Renal pelvis (tissue), 12 donors: ENCODE results near the gene TAB2. TPM values are rescaled to one million over a fixed set of nuclear protein-coding genes. Genes with fewer than 3 reads are reported as not detected.

Source experiments
- DNase-seq: peaks from one replicate; pipeline ENCODE4 v3.0.0-alpha.2; 2013
- long read RNA-seq, 16 experiments: transcript quantifications; one replicate each; lab custom pipeline, GENCODE V29; 2026
- polyA plus RNA-seq, 3 donors: library from polyadenylated mRNA; unstranded; fragments of 120-200 nt; gene quantifications; one replicate each; pipeline ENCODE4 v1.2.1, GENCODE V29; 2013; ENCODE audit not compliant: insufficient read length in 3 of 3

TAB2 gene
- 10 to 100 TPM; 81.5 to 86.3 (median 84.1) TPM for polyA plus RNA-seq
- long read RNA-seq, donor 1, full-length matches to known transcripts: 4 of 29 reads
- long read RNA-seq, donor 1, partial matches to known transcripts: 25 of 29 reads
- long read RNA-seq, donor 1, other reads (novel, unspliced or antisense): 0 of 29 reads
- long read RNA-seq, donor 2, full-length matches to known transcripts: 6 of 64 reads
- long read RNA-seq, donor 2, partial matches to known transcripts: 58 of 64 reads
- long read RNA-seq, donor 2, other reads (novel, unspliced or antisense): 0 of 64 reads
- long read RNA-seq, donor 3, full-length matches to known transcripts: 1 of 45 reads
- long read RNA-seq, donor 3, partial matches to known transcripts: 44 of 45 reads
- long read RNA-seq, donor 3, other reads (novel, unspliced or antisense): 0 of 45 reads
- long read RNA-seq, donor 4, full-length matches to known transcripts: 2 of 28 reads
- long read RNA-seq, donor 4, partial matches to known transcripts: 20 of 28 reads
- long read RNA-seq, donor 4, other reads (novel, unspliced or antisense): 6 of 28 reads
- long read RNA-seq, donor 5, full-length matches to known transcripts: 1 of 26 reads
- long read RNA-seq, donor 5, partial matches to known transcripts: 25 of 26 reads
- long read RNA-seq, donor 5, other reads (novel, unspliced or antisense): 0 of 26 reads
- long read RNA-seq, donor 6, full-length matches to known transcripts: 7 of 81 reads
- long read RNA-seq, donor 6, partial matches to known transcripts: 63 of 81 reads
- long read RNA-seq, donor 6, other reads (novel, unspliced or antisense): 11 of 81 reads
- long read RNA-seq, donor 7, full-length matches to known transcripts: 1 of 59 reads
- long read RNA-seq, donor 7, partial matches to known transcripts: 58 of 59 reads
- long read RNA-seq, donor 7, other reads (novel, unspliced or antisense): 0 of 59 reads
- long read RNA-seq, donor 8, full-length matches to known transcripts: 3 of 18 reads
- long read RNA-seq, donor 8, partial matches to known transcripts: 15 of 18 reads
- long read RNA-seq, donor 8, other reads (novel, unspliced or antisense): 0 of 18 reads
- long read RNA-seq, donor 9, full-length matches to known transcripts: 8 of 70 reads
- long read RNA-seq, donor 9, partial matches to known transcripts: 62 of 70 reads
- long read RNA-seq, donor 9, other reads (novel, unspliced or antisense): 0 of 70 reads
- long read RNA-seq, donor 10, full-length matches to known transcripts: 2 of 67 reads
- long read RNA-seq, donor 10, partial matches to known transcripts: 60 of 67 reads
- long read RNA-seq, donor 10, other reads (novel, unspliced or antisense): 5 of 67 reads
- long read RNA-seq, donor 11, full-length matches to known transcripts: 1 of 40 reads
- long read RNA-seq, donor 11, partial matches to known transcripts: 33 of 40 reads
- long read RNA-seq, donor 11, other reads (novel, unspliced or antisense): 6 of 40 reads
- long read RNA-seq, donor 12, full-length matches to known transcripts: 3 of 33 reads
- long read RNA-seq, donor 12, partial matches to known transcripts: 23 of 33 reads
- long read RNA-seq, donor 12, other reads (novel, unspliced or antisense): 7 of 33 reads
- long read RNA-seq, donor 13, full-length matches to known transcripts: 3 of 56 reads
- long read RNA-seq, donor 13, partial matches to known transcripts: 53 of 56 reads
- long read RNA-seq, donor 13, other reads (novel, unspliced or antisense): 0 of 56 reads
- long read RNA-seq, donor 14, full-length matches to known transcripts: 6 of 129 reads
- long read RNA-seq, donor 14, partial matches to known transcripts: 111 of 129 reads
- long read RNA-seq, donor 14, other reads (novel, unspliced or antisense): 12 of 129 reads
- long read RNA-seq, donor 15, full-length matches to known transcripts: 5 of 52 reads
- long read RNA-seq, donor 15, partial matches to known transcripts: 47 of 52 reads
- long read RNA-seq, donor 15, other reads (novel, unspliced or antisense): 0 of 52 reads
- long read RNA-seq, donor 16, full-length matches to known transcripts: 2 of 97 reads
- long read RNA-seq, donor 16, partial matches to known transcripts: 87 of 97 reads
- long read RNA-seq, donor 16, other reads (novel, unspliced or antisense): 8 of 97 reads

- DNase-seq: peak; percentile 42
Observed at GRCh38 chr6:149317644-149318571, at the start of gene TAB2. Gene TAB2 (plus strand): TSS chr6:149317712. CDS start chr6:149369998, 52,286 bp downstream.

- DNase-seq: no peak
Observed at GRCh38 chr6:149268146-149268545, 49.4 kb upstream of the TAB2 start.

GRCh38 chr6:149268768-149269167 is 48.7 kb upstream of the TAB2 start:
- DNase-seq: no peak

GRCh38 chr6:149270616-149271015 is 46.9 kb upstream of the TAB2 start:
- no peak for DNase-seq

GRCh38 chr6:149271348-149272340 is 45.9 kb upstream of the TAB2 start:
- DNase-seq: no peak

GRCh38 chr6:149273318-149273717 is 44.2 kb upstream of the TAB2 start:
- DNase-seq: no peak

- no peak for DNase-seq
Observed at GRCh38 chr6:149275621-149276020, 41.9 kb upstream of the TAB2 start.

GRCh38 chr6:149277621-149278020 is 39.9 kb upstream of the TAB2 start:
- no peak for DNase-seq

- no peak for DNase-seq
Observed at GRCh38 chr6:149278997-149279396, 38.5 kb upstream of the TAB2 start.

- no peak for DNase-seq
Observed at GRCh38 chr6:149284904-149285303, 32.6 kb upstream of the TAB2 start.

- no peak for DNase-seq
Observed at GRCh38 chr6:149285626-149286025, 31.9 kb upstream of the TAB2 start.

GRCh38 chr6:149286905-149287304 is 30.6 kb upstream of the TAB2 start:
- no peak for DNase-seq

GRCh38 chr6:149289192-149289781 is 28.2 kb upstream of the TAB2 start:
- peak; percentile 4 for DNase-seq

- DNase-seq: no peak
Observed at GRCh38 chr6:149289966-149290365, 27.5 kb upstream of the TAB2 start.

- no peak for DNase-seq
Observed at GRCh38 chr6:149293244-149293643, 24.3 kb upstream of the TAB2 start.

- DNase-seq: no peak
Observed at GRCh38 chr6:149300563-149300962, 16.9 kb upstream of the TAB2 start.

- DNase-seq: no peak
Observed at GRCh38 chr6:149302723-149303122, 14.8 kb upstream of the TAB2 start.
